GM19351 (cell line): ENCODE measurements around the gene HOXA10.

Experiments used
- ATAC-seq: cut with Tn5 transposase; IDR thresholded peaks from one replicate; pipeline ENCODE4 v1.9.1; 2021; ENCODE audit warnings: mild to moderate bottlenecking, moderate library complexity; ENCODE audit not compliant: unreplicated experiment

The HOXA10 gene

DNA sequence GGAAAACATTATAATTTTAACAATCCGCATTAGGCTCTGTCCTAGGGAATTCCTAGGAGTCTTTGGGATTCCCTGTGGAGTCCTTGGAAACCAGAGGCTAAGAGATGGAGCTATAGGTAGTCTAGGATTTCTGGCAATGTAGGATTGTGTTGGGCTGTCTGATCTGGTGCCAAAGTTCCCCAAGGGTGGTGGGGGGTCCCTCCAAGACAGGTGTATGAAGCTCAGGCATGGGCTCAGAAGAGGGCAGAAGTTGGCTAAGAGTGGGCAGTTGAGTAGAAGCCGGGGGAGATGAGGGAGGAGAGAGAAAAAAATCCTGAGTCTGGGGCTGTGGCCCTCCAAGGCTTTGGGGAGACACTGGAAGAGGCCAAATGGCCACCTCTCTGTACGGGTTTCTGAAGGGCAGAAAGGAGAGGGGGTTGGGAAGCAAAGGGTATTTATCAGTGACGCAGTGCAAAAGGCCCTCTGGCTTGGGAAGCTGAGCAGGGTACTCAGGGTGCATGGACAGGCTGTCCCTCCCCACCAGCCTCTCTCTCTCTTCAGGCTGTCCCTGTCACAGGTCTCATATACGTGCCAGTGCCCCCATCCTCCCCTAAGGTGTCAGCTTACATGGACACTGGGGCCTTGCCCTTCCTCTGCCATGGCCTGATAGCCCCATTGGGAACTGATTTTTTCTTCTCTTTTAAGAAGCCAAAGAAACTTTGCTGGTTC lies 27.5 kb downstream of the HOXA10 start:
- no peak for ATAC-seq

DNA sequence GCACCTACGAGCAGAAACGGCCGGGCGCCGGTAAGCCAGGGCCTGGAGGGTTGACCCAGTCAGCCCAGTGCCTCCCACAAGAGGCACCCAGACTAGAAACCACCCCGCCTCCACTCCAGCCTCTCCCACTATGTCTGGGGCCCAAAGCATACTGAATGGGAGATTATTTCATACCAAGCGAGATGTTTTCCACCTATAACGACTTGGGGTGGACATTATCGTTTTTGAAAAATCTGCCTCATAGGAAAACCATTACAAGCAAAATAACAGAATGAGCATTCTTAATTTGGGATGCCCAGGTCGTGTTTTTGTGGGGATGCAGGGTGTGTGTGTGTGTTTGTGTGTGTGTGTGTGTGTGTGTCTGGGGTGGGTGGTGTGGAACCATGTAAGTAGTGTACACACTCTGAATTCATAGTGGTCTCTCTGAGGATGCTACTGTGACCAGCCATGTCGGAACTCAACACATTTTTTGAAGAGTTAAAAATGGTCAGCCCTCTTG lies 28.2 kb downstream of the HOXA10 start:
- ATAC-seq = no peak

DNA sequence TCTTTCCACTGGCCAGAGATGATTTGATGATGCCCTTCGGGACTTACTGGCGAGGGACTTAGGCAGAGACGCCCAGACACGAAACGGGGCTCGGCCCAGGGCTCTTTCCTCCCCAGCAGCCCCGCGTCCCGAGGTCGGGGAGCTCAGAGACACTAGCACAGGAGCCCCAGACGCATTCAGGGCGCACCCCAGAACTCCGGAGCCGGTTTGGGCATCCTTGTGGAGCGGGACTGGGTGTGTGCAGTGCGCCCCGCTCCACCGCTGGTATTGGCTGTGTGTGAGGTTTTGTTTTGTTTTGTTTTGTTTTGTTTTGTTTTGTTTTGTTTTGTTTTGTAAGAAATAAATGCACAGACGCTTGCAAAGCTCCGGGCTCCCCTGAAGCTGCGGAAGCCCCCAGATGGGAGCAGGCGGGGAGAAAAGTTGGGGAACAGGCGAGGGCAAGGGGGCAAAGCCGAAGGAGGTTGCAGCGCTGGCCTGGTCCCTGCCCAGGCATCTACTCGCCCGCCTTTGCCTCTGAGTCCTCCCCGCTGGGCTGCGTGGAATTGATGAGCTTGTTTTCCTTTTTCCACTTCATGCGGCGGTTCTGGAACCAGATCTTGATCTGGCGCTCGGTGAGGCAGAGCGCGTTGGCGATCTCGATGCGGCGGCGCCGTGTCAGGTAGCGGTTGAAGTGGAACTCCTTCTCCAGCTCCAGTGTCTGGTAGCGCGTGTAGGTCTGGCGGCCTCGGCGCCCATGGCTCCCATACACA lies 28.8 kb downstream of the HOXA10 start:
- ATAC-seq = no peak

GRCh38 chr7:27144781-27145164 lies 29.3 kb downstream of the HOXA10 start:
- no peak for ATAC-seq

DNA sequence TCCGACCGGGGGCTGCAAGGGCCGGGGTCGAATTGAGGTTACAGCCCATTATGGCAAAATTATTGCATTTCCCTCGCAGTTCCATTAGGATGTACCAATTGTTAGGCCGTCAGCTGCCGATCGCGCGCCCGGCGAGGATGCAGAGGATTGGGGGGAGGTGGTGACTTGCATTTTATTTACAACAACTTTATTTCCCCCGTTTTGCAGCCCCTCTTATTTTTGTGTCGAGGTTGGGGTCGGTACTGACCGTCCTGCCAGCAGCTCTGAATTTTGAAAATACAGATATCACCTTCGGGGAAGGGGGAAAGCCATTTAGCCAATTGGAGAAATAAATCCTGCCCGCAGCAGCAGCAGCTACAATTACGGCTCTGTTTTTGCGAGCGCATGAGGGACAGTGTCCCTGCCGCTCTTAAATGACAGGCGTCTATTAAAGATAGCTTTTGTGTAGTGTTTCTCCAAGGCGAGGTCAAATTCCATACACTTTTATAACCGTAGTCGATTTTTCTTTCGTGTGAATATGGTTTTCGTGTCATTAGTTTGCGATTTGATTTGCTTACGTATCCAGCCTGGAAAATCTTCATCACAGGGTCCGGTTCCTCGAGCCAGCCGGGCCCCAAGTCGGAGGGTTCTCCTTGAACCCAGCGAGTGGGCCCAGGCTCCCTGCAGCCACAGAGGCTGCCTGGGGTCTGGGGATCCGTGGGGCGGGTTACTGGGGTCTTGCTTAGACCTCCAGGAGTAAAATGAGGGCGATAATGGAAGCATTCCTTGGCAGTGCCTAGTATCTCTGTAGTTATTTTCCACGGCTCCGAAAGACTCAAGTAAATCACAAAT lies 30.0 kb downstream of the HOXA10 start:
- ATAC-seq = no peak

DNA sequence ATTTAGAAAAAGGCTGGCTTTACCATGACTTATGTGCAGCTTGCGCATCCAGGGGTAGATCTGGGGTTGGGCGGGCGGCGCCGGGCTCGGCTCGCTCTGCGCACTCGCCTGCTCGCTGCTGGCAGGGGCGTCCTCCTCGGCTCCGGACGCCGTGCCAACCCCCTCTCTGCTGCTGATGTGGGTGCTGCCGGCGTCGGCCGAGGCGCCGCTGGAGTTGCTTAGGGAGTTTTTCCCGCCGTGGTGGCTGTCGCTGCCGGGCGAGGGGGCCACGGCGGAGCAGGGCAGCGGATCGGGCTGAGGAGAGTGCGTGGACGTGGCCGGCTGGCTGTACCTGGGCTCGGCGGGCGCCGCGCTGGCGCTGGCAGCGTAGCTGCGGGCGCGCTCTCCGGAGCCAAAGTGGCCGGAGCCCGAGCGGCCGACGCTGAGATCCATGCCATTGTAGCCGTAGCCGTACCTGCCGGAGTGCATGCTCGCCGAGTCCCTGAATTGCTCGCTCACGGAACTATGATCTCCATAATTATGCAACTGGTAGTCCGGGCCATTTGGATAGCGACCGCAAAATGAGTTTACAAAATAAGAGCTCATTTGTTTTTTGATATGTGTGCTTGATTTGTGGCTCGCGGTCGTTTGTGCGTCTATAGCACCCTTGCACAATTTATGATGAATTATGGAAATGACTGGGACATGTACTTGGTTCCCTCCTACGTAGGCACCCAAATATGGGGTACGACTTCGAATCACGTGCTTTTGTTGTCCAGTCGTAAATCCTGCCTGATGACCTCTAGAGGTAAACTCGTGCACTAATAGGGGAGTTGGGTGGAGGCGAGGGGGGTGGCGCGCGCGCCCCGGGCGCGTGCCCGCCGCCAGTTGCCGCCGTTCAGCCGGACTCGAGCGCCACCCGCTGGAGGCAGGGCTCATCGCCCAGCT lies 30.8 kb downstream of the HOXA10 start, which contains the start of gene HOXA5:
Gene HOXA5 (minus strand): TSS at position 659 of the 927 bp plus-strand sequence. CDS start 74 bp downstream, at position 585.
- no peak for ATAC-seq

GRCh38 chr7:27142580-27143022 lies 31.5 kb downstream of the HOXA10 start:
- ATAC-seq = no peak

- ATAC-seq = no peak
These were observed 32.1 kb downstream of the HOXA10 start for GRCh38 chr7:27141923-27142579.

GRCh38 chr7:27141137-27141922 lies 32.8 kb downstream of the HOXA10 start:
- ATAC-seq = no peak

DNA sequence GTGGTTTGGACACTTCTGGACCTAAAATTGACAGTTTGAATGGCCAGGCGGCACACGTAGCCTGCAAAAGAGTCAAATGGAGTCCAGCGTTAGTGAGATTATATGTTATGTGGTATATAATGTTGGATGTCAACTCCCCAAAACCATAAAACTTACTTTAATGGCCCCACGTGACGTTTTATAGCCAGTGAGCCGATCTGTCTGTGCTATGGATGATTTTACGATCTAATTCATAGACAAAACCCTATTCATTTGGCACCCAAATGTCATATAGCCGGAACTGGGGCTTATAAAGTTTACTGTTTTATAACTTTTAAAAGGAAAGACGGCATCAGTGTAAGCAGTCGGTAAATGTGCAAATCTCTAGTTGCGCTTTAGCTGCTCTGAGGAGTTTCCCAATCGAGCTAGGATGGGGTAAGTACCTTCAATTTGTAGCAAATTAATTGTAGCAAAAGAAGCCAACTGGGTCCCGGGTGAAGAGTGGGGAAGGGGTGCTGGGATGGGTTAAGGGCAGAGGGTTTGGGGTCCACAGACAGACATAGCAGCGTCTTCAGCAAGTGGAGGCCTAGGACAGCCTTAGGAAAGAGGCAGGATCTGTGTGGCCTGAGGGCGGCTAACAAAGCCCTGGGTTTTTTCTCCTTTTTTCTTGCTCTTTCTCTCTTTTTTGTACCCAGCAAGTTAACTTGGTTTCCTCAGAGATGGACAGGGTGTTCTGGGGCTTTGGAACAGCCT lies 33.8 kb downstream of the HOXA10 start:
- ATAC-seq = no peak

- ATAC-seq = no peak
These were observed 34.6 kb downstream of the HOXA10 start for GRCh38 chr7:27139334-27140125.

DNA sequence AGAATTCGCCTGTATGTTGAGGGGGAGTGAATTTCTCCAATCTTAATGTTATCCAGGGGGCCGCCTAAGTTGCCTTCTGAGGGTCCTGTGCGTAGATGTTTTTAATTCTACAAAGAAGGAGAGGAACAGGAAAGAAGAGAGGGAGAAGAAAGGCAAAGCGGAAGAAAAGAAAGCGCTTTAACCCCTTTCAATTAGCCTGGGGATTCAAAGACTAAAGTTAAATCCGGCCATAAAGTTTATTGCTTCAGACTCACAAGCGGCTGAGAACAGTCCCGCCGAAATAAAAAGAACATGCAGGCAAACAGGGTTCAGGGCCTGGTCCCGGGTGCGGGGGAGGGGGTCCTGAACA lies 35.2 kb downstream of the HOXA10 start:
- ATAC-seq = no peak

DNA sequence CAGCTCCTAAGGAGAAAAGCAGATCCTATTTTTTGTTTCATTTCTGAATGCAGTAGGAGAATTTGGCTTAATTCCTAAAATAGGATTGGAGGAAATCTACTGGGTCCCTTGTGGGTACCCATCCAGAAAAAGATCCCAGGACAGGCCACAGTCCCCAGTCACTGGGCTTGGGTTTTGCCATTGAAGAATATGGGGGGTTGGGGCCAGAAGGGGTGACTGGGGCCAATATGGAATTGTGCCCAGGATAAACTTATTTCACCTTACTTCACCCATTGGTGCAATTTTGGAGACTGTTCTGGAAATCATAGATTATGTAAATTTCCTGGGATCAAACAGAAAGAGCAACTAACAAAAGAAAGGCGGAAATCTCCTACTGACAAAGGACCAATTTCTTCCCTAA lies 35.6 kb downstream of the HOXA10 start:
- no peak for ATAC-seq

DNA sequence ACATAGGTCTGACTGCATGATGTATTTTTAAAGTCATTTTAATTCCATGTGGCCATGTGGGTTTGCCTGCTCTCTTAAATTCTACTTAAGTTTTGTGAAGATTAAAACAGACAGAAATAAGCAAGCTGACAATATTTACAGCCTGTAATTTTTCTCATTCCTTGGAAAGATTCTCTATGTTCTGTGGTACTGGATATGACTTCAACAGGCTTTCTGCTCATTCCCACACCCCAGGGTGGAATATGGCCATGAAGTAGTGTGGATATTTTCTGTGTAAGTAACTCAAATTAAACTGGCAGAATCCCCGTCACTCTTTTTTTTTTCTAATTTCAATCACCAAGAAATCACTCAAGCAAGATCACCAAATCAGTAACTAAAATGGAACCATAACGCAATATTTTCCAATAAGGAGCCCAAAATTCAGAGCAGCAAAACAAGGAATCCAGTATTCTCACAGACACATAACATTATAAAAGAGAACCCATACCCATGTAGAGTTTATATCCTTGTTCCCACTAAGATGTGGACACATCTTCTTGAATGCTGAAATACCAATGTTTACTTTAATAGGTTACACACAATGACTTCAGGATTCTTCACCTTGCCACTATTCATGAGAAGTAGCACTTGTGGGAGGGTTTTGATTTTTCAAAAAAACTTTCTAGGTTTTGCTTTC lies 36.3 kb downstream of the HOXA10 start:
- no peak for ATAC-seq

GRCh38 chr7:27134392-27134791 lies 39.7 kb downstream of the HOXA10 start:
- ATAC-seq = no peak

GRCh38 chr7:27133409-27134231 lies 40.5 kb downstream of the HOXA10 start:
- no peak for ATAC-seq
